WERI-Rb-1 (cell line): ENCODE data around the gene ADRB2.

Source experiments
- DNase-seq: peaks from one replicate; pipeline ENCODE4 v3.0.0-alpha.2; 2020
- H3K27ac ChIP-seq: fragments of 250-450 bp; sonication (Bioruptor Pico); 2 replicates; pipeline ENCODE4 v1.5.1; 2020; ENCODE audit warnings: mild to moderate bottlenecking, moderate library complexity
- H3K27me3 ChIP-seq: fragments of 250-450 bp; sonication (Bioruptor Pico); 2 replicates; pipeline ENCODE4 v1.5.1; 2021; ENCODE audit warnings: mild to moderate bottlenecking, low read depth, moderate library complexity; ENCODE audit not compliant: insufficient read depth, severe bottlenecking
- H3K36me3 ChIP-seq: fragments of 250-450 bp; sonication (Bioruptor Pico); 2 replicates; pipeline ENCODE4 v1.5.1; 2020; ENCODE audit warnings: mild to moderate bottlenecking, moderate library complexity
- H3K4me3 ChIP-seq: 2 replicates; pipeline ENCODE4 v1.5.1; 2011; ENCODE audit warnings: low read depth, mild to moderate bottlenecking, control low read depth, low read length
- H3K9me3 ChIP-seq: fragments of 250-450 bp; sonication (Bioruptor Pico); 2 replicates; pipeline ENCODE4 v1.5.1; 2021; ENCODE audit warnings: mild to moderate bottlenecking, moderate library complexity; ENCODE audit not compliant: severe bottlenecking
- CTCF ChIP-seq: IDR thresholded peaks from 2 replicates; pipeline ENCODE4 v1.5.1; 2011; ENCODE audit warnings: low read depth, mild to moderate bottlenecking, control low read depth, inconsistent platforms, low read length

The ADRB2 gene

GRCh38 chr5:148838357-148838756 is 11.9 kb downstream of the ADRB2 start:
- no peak overlapping the region for H3K4me3 ChIP-seq
- TF ChIP-seq CTCF: no peak
- H3K36me3 ChIP-seq: no peaks in the 10 kb centered on the region
- no peak for DNase-seq
- peaks cover 36% of the 10 kb centered on the region for H3K27me3 ChIP-seq
- no peak overlapping the region for H3K27ac ChIP-seq
- H3K9me3 ChIP-seq: no peaks in the 10 kb centered on the region

- H3K27me3 ChIP-seq: peaks cover 37% of the 10 kb centered on the region
- H3K9me3 ChIP-seq: no peaks in the 10 kb centered on the region
- no peaks in the 10 kb centered on the region for H3K36me3 ChIP-seq
- no peak overlapping the region for H3K4me3 ChIP-seq
- no peak for DNase-seq
- H3K27ac ChIP-seq: no peak overlapping the region
- TF ChIP-seq CTCF: no peak
Observed at GRCh38 chr5:148839960-148840359, 13.5 kb downstream of the ADRB2 start.

DNA sequence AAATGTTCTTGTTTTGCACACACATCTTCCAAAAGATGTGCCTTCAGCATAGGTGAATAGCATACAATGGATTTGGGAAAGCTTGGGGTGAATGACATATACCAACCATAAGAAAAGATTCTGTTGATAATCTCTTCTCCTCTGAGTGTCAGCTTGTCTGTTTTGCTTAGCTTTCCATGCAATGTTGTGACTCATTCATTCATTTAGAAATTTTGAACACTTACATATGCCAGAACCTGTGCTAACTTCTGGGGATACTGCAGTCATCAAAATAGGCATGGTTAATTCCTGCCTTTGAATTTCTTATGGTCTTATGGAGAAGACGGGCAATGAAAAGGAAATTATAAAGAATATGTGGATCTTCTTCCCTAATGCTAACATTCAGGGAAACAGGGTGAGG is 14.1 kb downstream of the ADRB2 start:
- TF ChIP-seq CTCF: no peak
- H3K27ac ChIP-seq: no peak overlapping the region

GRCh38 chr5:148841519-148841918 is 15.1 kb downstream of the ADRB2 start:
- Histone ChIP-seq H3K4me3 (no peak overlapping the region), H3K27ac (no peak overlapping the region), H3K27me3 (peaks cover 24% of the 10 kb centered on the region), H3K9me3 (no peaks in the 10 kb centered on the region), H3K36me3 (no peaks in the 10 kb centered on the region)
- no peak for TF ChIP-seq CTCF
- DNase-seq: no peak

More for the DNA sequence above, 14.1 kb downstream of the ADRB2 start:
- H3K4me3 ChIP-seq: no peak overlapping the region
- DNase-seq: no peak
- H3K9me3 ChIP-seq: no peaks in the 10 kb centered on the region
- no peaks in the 10 kb centered on the region for H3K36me3 ChIP-seq
- peaks cover 33% of the 10 kb centered on the region for H3K27me3 ChIP-seq

- H3K27me3 ChIP-seq: peaks cover 19% of the 10 kb centered on the region
- TF ChIP-seq CTCF: no peak
Observed at GRCh38 chr5:148842161-148842560, 15.8 kb downstream of the ADRB2 start.

GRCh38 chr5:148843510-148844318 is 17.3 kb downstream of the ADRB2 start:
- TF ChIP-seq CTCF: no peak
- DNase-seq: no peak
- H3K4me3 ChIP-seq: no peak overlapping the region
- no peak overlapping the region for H3K27ac ChIP-seq
- no peaks in the 10 kb centered on the region for H3K9me3 ChIP-seq
- peaks cover 17% of the 10 kb centered on the region for H3K27me3 ChIP-seq
- no peaks in the 10 kb centered on the region for H3K36me3 ChIP-seq

More at GRCh38 chr5:148842161-148842560, 15.8 kb downstream of the ADRB2 start:
- H3K4me3 ChIP-seq: no peak overlapping the region
- H3K36me3 ChIP-seq: no peaks in the 10 kb centered on the region
- no peaks in the 10 kb centered on the region for H3K9me3 ChIP-seq
- DNase-seq: no peak
- no peak overlapping the region for H3K27ac ChIP-seq
